Keratinocyte (primary cell): Measurements from ENCODE around the gene ACTL6A. TPM values are rescaled to one million over a fixed set of nuclear protein-coding genes. Genes with fewer than 3 reads are reported as not detected.

Source experiments
- DNase-seq: peaks from one replicate; pipeline ENCODE4 v3.0.0-alpha.2; 2011; ENCODE audit warnings: low read depth, missing footprints, low spot score
- FAIRE-seq: peaks from 2 replicates; lab custom pipeline; 2011; peaks lifted over from hg19 to GRCh38; lab: Jason Lieb, UNC
- H2AFZ ChIP-seq: 2 replicates; pipeline ENCODE4 v1.6.0; 2012; ENCODE audit warnings: low read length, control low read depth, inconsistent platforms; ENCODE audit not compliant: control insufficient read depth
- H3K27ac ChIP-seq: 2 replicates; pipeline ENCODE4 v1.5.1; 2011; ENCODE audit warnings: low read length; ENCODE audit not compliant: control insufficient read depth, insufficient read depth
- H3K27me3 ChIP-seq: 3 replicates; pipeline ENCODE4 v1.6.0; 2011; ENCODE audit warnings: low read length; ENCODE audit not compliant: control insufficient read depth, insufficient read depth; ENCODE audit errors: extremely low read depth
- H3K36me3 ChIP-seq, 2 experiments: 2 replicates in 1 of 2; 3 replicates in 1 of 2; pipeline ENCODE4 v1.5.1; 2011; ENCODE audit warnings: low read length in 2 of 2, mild to moderate bottlenecking in 1 of 2; ENCODE audit not compliant: control insufficient read depth in 2 of 2, insufficient read depth in 2 of 2; ENCODE audit errors: extremely low read depth in 1 of 2
- H3K4me1 ChIP-seq: 3 replicates; pipeline ENCODE4 v1.5.1; 2011; ENCODE audit warnings: low read length; ENCODE audit not compliant: control insufficient read depth, insufficient read depth; ENCODE audit errors: extremely low read depth
- H3K4me2 ChIP-seq: 3 replicates; pipeline ENCODE4 v1.6.0; 2011; ENCODE audit warnings: low read depth, low read length; ENCODE audit not compliant: control insufficient read depth, insufficient read depth; ENCODE audit errors: extremely low read depth
- H3K4me3 ChIP-seq, 3 experiments: fragments of 200-600 bp in 1 of 3; sonication (generic) in 1 of 3; 2 replicates in 2 of 3; 3 replicates in 1 of 3; pipeline ENCODE4 v1.5.1; 2011 to 2016; ENCODE audit warnings: low read length in 3 of 3, mild to moderate bottlenecking in 3 of 3, control low read depth in 2 of 3, inconsistent platforms in 1 of 3, low read depth in 1 of 3, mixed read lengths in 1 of 3, mixed run types in 1 of 3, moderate library complexity in 1 of 3; ENCODE audit not compliant: control insufficient read depth in 2 of 3, insufficient read depth in 2 of 3; ENCODE audit errors: extremely low read depth in 1 of 3
- H3K79me2 ChIP-seq: 2 replicates; pipeline ENCODE4 v1.6.0; 2012; ENCODE audit warnings: low read length; ENCODE audit not compliant: control insufficient read depth, insufficient read depth
- H3K9ac ChIP-seq: 3 replicates; pipeline ENCODE4 v1.6.0; 2011; ENCODE audit warnings: low read length; ENCODE audit not compliant: control insufficient read depth, insufficient read depth; ENCODE audit errors: extremely low read depth
- H3K9me1 ChIP-seq: 3 replicates; pipeline ENCODE4 v1.6.0; 2011; ENCODE audit warnings: low read length; ENCODE audit not compliant: control insufficient read depth, insufficient read depth; ENCODE audit errors: extremely low read depth
- H3K9me3 ChIP-seq: 2 replicates; pipeline ENCODE4 v1.5.1; 2012; ENCODE audit warnings: low read depth, low read length; ENCODE audit not compliant: control insufficient read depth
- H4K20me1 ChIP-seq: 3 replicates; pipeline ENCODE4 v1.6.0; 2011; ENCODE audit warnings: low read length; ENCODE audit not compliant: control insufficient read depth, insufficient read depth; ENCODE audit errors: extremely low read depth
- EZH2 ChIP-seq: IDR thresholded peaks from one replicate; pipeline ENCODE4 v1.6.1; 2012; ENCODE audit warnings: inconsistent platforms, mild to moderate bottlenecking, low read length, moderate library complexity
- dilution Hi-C: fragments of 300-500 bp; cut with MboI; formaldehyde crosslinking; loops from one replicate; pipeline ENCODE4 v1.7.0; 2020; ENCODE audit warnings: low sequenced_read_pairs; ENCODE audit not compliant: extremely low pct_ligation_motif_present
- polyA plus RNA-seq, 5 experiments: library from polyadenylated mRNA; depleted of rRNA in 3 of 5; stranded (reverse) in 3 of 5; stranded (forward) in 1 of 5; unstranded in 1 of 5; fragments of >200 nt; gene quantifications; 1 replicate in 1 of 5; 2 replicates in 3 of 5; 3 replicates in 1 of 5; pipeline versions ENCODE4 v1.2.1 to v1.2.3, GENCODE V29; 2011 to 2012; ENCODE audit warnings: missing spikeins in 2 of 5, low read depth in 1 of 5, low replicate concordance in 1 of 5
- TF ChIP-seq, protein P1 (sequence below), 3 experiments: IDR thresholded peaks in 1 of 3; conservative IDR thresholded peaks in 1 of 3; optimal IDR thresholded peaks in 1 of 3; 2 replicates in 2 of 3; 3 replicates in 1 of 3; pipeline versions ENCODE3 to v1.5.1; 2011; ENCODE audit warnings: low read length in 3 of 3, mild to moderate bottlenecking in 3 of 3, moderate library complexity in 2 of 3, control low read depth in 1 of 3, inconsistent platforms in 1 of 3; ENCODE audit not compliant: insufficient read depth in 2 of 3; ENCODE audit errors: extremely low read depth in 1 of 3

ACTL6A gene
- polyA plus RNA-seq, 1 donor (not counting 4 experiments of a cell fraction or from before 2014, with no cell fraction given): 106 TPM

- H3K9me3 ChIP-seq: no peaks in the 10 kb centered on the region
- H2AFZ ChIP-seq: no peak overlapping the region
- H4K20me1 ChIP-seq: no peaks in the 10 kb centered on the region
- no peak overlapping the region for H3K9ac ChIP-seq
- no peak overlapping the region for H3K4me3 ChIP-seq
- peak; percentile 32 for FAIRE-seq
- no peak overlapping the region for H3K27ac ChIP-seq
- no peak for DNase-seq
- H3K79me2 ChIP-seq: no peaks in the 10 kb centered on the region
- dilution Hi-C loops: no loop called here
- no peaks in the 10 kb centered on the region for H3K27me3 ChIP-seq
- no peaks in the 10 kb centered on the region for H3K36me3 ChIP-seq
- TF ChIP-seq, protein P1, sequence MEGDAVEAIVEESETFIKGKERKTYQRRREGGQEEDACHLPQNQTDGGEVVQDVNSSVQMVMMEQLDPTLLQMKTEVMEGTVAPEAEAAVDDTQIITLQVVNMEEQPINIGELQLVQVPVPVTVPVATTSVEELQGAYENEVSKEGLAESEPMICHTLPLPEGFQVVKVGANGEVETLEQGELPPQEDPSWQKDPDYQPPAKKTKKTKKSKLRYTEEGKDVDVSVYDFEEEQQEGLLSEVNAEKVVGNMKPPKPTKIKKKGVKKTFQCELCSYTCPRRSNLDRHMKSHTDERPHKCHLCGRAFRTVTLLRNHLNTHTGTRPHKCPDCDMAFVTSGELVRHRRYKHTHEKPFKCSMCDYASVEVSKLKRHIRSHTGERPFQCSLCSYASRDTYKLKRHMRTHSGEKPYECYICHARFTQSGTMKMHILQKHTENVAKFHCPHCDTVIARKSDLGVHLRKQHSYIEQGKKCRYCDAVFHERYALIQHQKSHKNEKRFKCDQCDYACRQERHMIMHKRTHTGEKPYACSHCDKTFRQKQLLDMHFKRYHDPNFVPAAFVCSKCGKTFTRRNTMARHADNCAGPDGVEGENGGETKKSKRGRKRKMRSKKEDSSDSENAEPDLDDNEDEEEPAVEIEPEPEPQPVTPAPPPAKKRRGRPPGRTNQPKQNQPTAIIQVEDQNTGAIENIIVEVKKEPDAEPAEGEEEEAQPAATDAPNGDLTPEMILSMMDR (optimal IDR thresholded peaks at IDR 0.05 in 1 of 3, IDR thresholded peaks at IDR 0.05 in 1 of 3, conservative IDR thresholded peaks at IDR 0.05 in 1 of 3; ENCODE audit: extremely low read depth in 1 of 3, insufficient read depth in 2 of 3, low read length in 3 of 3): no peak
- TF ChIP-seq EZH2: no peak
- no peaks in the 10 kb centered on the region for H3K9me1 ChIP-seq
- no peak overlapping the region for H3K4me2 ChIP-seq
- H3K4me1 ChIP-seq: no peaks in the 10 kb centered on the region
Observed at GRCh38 chr3:179528772-179529171, 34.0 kb upstream of the ACTL6A start.

DNA sequence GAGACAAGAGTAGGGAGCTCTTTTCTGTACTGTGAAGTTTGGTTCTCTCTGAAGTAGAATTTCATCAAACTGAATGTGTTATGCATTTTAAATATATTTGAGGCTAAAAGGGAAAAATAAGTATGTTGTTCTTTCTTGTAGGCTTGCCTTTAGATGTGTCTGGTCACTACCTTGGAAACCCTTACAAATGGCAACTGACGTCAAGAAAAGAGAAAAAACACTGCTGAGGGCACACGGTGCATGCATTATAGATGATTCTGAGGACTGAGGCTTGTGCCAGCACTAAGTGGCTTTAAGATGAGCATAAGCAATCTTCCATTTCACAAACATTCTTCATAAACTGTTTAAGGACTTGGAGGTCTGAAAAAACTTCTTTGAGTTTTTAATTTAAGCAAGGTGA, 31.1 kb upstream of the ACTL6A start:
- Histone ChIP-seq H3K79me2 (no peaks in the 10 kb centered on the region), H3K4me3 (no peak overlapping the region), H3K9me3 (no peaks in the 10 kb centered on the region), H3K4me2 (no peak overlapping the region), H2AFZ (no peak overlapping the region), H3K4me1 (no peaks in the 10 kb centered on the region), H3K27me3 (no peaks in the 10 kb centered on the region), H3K9ac (no peak overlapping the region), H3K36me3 (no peaks in the 10 kb centered on the region), H4K20me1 (no peaks in the 10 kb centered on the region), H3K9me1 (no peaks in the 10 kb centered on the region), H3K27ac (no peak overlapping the region)
- TF ChIP-seq EZH2: no peak
- TF ChIP-seq, protein P1 (optimal IDR thresholded peaks at IDR 0.05 in 1 of 3, IDR thresholded peaks at IDR 0.05 in 1 of 3, conservative IDR thresholded peaks at IDR 0.05 in 1 of 3; ENCODE audit: extremely low read depth in 1 of 3, insufficient read depth in 2 of 3, low read length in 3 of 3): no peak
- dilution Hi-C loops: no loop called here
- FAIRE-seq (no peak), DNase-seq (no peak)
